GM12878 (cell line): ENCODE results near the gene POTEF. TPM values are rescaled to one million over a fixed set of nuclear protein-coding genes. Genes with fewer than 3 reads are reported as not detected.
"Not testable (repeated sequence)": the region's sequence is repeated elsewhere in the genome, so short reads cannot be mapped to it uniquely, and the experiment has no call there.

Source experiments
- ATAC-seq: fragments of 200-7000 bp; cut with Tn5 transposase; 3 replicates; pipeline ENCODE4 v1.9.1; 2020; ENCODE audit warnings: mild to moderate bottlenecking, moderate library complexity
- BruUV-seq: library from RNA; stranded (reverse); fragments of 400-500 nt; replicated peaks from 2 replicates; lab custom pipeline; 2021; lab: Mats Ljungman, UMichigan
- CTCF ChIA-PET: fragments of 300-600 bp; sonication (Branson Sonifier 250); formaldehyde crosslinking; extraction: SDS; loops from one replicate; lab custom pipeline; 2021; ENCODE audit warnings: inconsistent platforms; lab: Yijun Ruan, JAX
- POLR2A ChIA-PET: fragments of 350-600 bp; formaldehyde crosslinking; extraction: SDS; loops from one replicate; lab custom pipeline; 2021; ENCODE audit warnings: inconsistent platforms; lab: Charles Lee
- RAD21 ChIA-PET: fragments of 300-600 bp; sonication (Branson Sonifier 250); formaldehyde crosslinking; loops from one replicate; lab custom pipeline; 2023; ENCODE audit warnings: antibody characterized with exemption; ENCODE audit not compliant: unreplicated experiment; lab: Charles Lee
- SMC1A ChIA-PET: fragments of 300-600 bp; sonication (Branson Sonifier 250); formaldehyde crosslinking; loops from one replicate; lab custom pipeline; 2023; ENCODE audit not compliant: unreplicated experiment, uncharacterized antibody; lab: Charles Lee
- DNase-seq: peaks from one replicate; pipeline ENCODE4 v3.0.0-alpha.2; 2011; ENCODE audit warnings: low read depth, low spot score
- FAIRE-seq: peaks from 3 replicates; lab custom pipeline; 2011; peaks lifted over from hg19 to GRCh38; lab: Jason Lieb, UNC
- H2AFZ ChIP-seq: 2 replicates; pipeline ENCODE4 v1.6.0; 2011; ENCODE audit warnings: low read depth, low read length, control low read depth; ENCODE audit not compliant: control insufficient read depth
- H3K27ac ChIP-seq: 2 replicates; pipeline ENCODE4 v1.5.1; 2011; ENCODE audit warnings: control low read depth; ENCODE audit not compliant: control insufficient read depth, insufficient read depth
- H3K27me3 ChIP-seq, 2 experiments: replicated peaks in 1 of 2; 2 replicates each; pipeline versions ENCODE4 v1.6.0 to v1.6.1; 2011; ENCODE audit warnings: low read length in 1 of 2; ENCODE audit not compliant: control insufficient read depth in 2 of 2, insufficient read depth in 2 of 2
- H3K36me3 ChIP-seq, 2 experiments: 2 replicates each; pipeline ENCODE4 v1.5.1; 2011; ENCODE audit warnings: low read length in 1 of 2; ENCODE audit not compliant: control insufficient read depth in 2 of 2, insufficient read depth in 2 of 2
- H3K4me1 ChIP-seq: 2 replicates; pipeline ENCODE4 v1.6.1; 2011; ENCODE audit warnings: mild to moderate bottlenecking, low read length, moderate library complexity, mixed read lengths; ENCODE audit not compliant: control insufficient read depth, insufficient read depth
- H3K4me2 ChIP-seq: 2 replicates; pipeline ENCODE4 v1.6.0; 2011; ENCODE audit warnings: control low read depth; ENCODE audit not compliant: control insufficient read depth, insufficient read depth
- H3K4me3 ChIP-seq: fragments of 200-600 bp; sonication (generic); 2 replicates; pipeline ENCODE4 v1.5.1; 2016
- H3K79me2 ChIP-seq: 2 replicates; pipeline ENCODE4 v1.6.0; 2011; ENCODE audit warnings: low read length; ENCODE audit not compliant: control insufficient read depth, insufficient read depth
- H3K9ac ChIP-seq: 2 replicates; pipeline ENCODE4 v1.8.0; 2011; ENCODE audit warnings: low read length, control low read depth, mixed read lengths; ENCODE audit not compliant: control insufficient read depth, insufficient read depth
- H3K9me3 ChIP-seq: replicated peaks from 3 replicates; pipeline ENCODE4 v1.5.1; 2011; ENCODE audit warnings: mild to moderate bottlenecking, low read length; ENCODE audit not compliant: control insufficient read depth, insufficient read depth
- H4K20me1 ChIP-seq: 2 replicates; pipeline ENCODE4 v1.6.0; 2011; ENCODE audit not compliant: control insufficient read depth, insufficient read depth
- WGBS: methylation state at CpG from one replicate; pipeline ENCODE4 v1.1.6; 2016; ENCODE audit warnings: low lambda C conversion rate; ENCODE audit not compliant: insufficient replicate concordance, insufficient coverage; ENCODE audit errors: missing lambda C conversion rate; 5-methylcytosine and 5-hydroxymethylcytosine counted together
- in situ Hi-C: fragments of 300-500 bp; cut with MboI; formaldehyde crosslinking; loops from 9 replicates; pipeline ENCODE4 v1.14.3; 2018; ENCODE audit warnings: mixed read lengths
- intact Hi-C: fragments of 100-400 bp; cut with micrococcal nuclease; formaldehyde crosslinking; loops from one replicate; pipeline ENCODE4 v1.14.2; 2022; ENCODE audit not compliant: unreplicated experiment
- polyA plus RNA-seq, 11 experiments: library from polyadenylated mRNA; depleted of rRNA in 4 of 11; unstranded in 6 of 11; stranded (reverse) in 5 of 11; fragments of >200 nt; fragmentation: Nextera tagmentation in 4 of 11; fragmentation: Illumina TruSeq in 1 of 11; extraction: Ambion mirVana in 4 of 11; extraction: Trizol in 1 of 11; gene quantifications; 1 replicate in 1 of 11; 2 replicates in 10 of 11; pipeline versions ENCODE4 v1.2.1 to v1.2.3, GENCODE V29; 2011 to 2016; ENCODE audit warnings: inconsistent platforms in 2 of 11, missing spikeins in 2 of 11, low read depth in 1 of 11
- total RNA-seq, 4 experiments: library from RNA; depleted of rRNA in 3 of 4; stranded (reverse); fragments of >200 nt in 3 of 4; fragmentation: Illumina TruSeq in 1 of 4; extraction: Trizol in 1 of 4; gene quantifications; 2 replicates each; pipeline versions ENCODE4 v1.2.1 to v1.2.3, GENCODE V29; 2013 to 2021

POTEF gene
- total and polyA plus RNA-seq, 10 of the 15 experiments (the other 5 are each of a cell fraction or from before 2014, with no cell fraction given), result 0.03 TPM; not detected in 9

DNA sequence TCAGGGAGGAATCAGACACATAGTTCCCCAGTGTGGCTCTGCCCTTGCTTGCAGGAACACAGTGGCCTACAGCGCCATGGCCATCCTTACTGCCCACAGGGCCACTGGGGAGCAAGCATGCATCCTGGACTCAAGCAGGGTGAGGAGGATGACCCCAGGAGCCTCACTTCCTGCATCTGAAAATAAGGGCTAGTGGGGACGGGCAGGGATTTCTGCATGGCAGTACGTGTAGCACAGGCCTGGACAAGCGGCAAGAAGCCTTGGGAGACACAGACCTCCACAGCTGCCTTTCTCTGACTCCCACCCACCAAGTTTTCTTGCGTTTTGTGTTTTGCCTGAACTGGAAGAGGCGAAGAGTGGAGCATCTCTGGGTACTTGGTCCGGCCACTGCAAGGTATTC lies 33.5 kb upstream of the POTEF start:
- H3K36me3 ChIP-seq, result peaks cover 7 to 13% of the 10 kb centered on the region in 2 experiments; a peak in 3 of 4 replicates
- FAIRE-seq, result not testable (repeated sequence)

DNA sequence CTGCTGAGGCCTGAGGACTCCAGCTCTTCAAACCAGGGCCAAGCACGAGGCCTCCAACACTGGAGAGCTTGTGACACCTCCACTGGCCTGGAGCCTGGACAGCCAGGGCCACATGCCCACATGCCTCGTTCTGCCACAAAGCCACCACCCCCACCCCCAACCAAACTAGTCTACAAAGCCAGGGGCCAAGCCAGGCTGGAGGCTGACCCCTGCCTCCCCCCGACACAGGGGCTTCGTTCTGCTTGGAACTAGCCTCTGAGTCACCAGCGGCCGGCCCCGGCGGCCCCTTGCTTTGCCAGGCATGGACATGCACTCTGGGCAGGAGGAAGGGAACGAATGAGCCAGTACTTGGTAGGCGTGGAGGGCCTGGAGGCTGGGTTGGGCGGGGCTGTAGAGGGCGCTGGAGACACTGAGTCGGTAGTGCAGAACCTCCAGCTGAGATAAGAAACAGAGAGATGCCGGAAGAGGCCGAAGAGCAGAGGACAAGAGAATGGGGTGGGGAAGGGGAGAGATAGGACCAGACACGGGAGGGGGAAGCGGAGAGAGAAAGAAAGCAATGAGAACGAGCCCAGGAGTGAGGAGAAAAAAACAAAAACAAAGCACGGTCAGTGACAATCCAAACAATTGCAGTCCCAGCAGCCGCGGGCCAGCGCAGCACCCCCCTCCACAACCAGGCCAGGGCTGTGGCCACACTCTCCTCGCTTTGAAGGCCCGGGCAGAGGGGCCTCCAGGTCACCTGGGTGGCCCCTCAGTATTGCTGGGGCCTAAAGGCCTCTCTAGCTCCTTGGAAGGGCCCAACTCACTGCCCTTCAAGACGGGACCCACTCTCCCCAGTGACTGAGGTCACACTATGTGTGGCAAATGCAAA lies 32.0 kb upstream of the POTEF start:
- H3K9me3 ChIP-seq, H3K4me3 ChIP-seq, SMC1A ChIA-PET, H4K20me1 ChIP-seq, H3K79me2 ChIP-seq, H3K27ac ChIP-seq, BruUV-seq, intact Hi-C loops, POLR2A ChIA-PET, DNase-seq, RAD21 ChIA-PET, FAIRE-seq, H3K27me3 ChIP-seq, in situ Hi-C loops, H2AFZ ChIP-seq, CTCF ChIA-PET, ATAC-seq, H3K9ac ChIP-seq, H3K4me2 ChIP-seq: not testable (repeated sequence)
- 78% methylated on average over 22 of the region's 25 CpGs for whole genome bisulfite sequencing
- Histone ChIP-seq H3K36me3 (peaks cover 5 to 14% of the 10 kb centered on the region in 2 experiments; a peak in 3 of 4 replicates), H3K4me1 (peaks cover 18% of the 10 kb centered on the region)

More for the DNA sequence above, 33.5 kb upstream of the POTEF start:
- intact Hi-C loops, POLR2A ChIA-PET, H3K27ac ChIP-seq, SMC1A ChIA-PET, RAD21 ChIA-PET, BruUV-seq, in situ Hi-C loops, H2AFZ ChIP-seq, H3K79me2 ChIP-seq, H3K9me3 ChIP-seq, H3K4me2 ChIP-seq, H3K9ac ChIP-seq, H3K4me3 ChIP-seq, ATAC-seq, DNase-seq, CTCF ChIA-PET, H3K27me3 ChIP-seq, H4K20me1 ChIP-seq: not testable (repeated sequence)
- WGBS, result 85% methylated on average over 6 of the region's 7 CpGs
- H3K4me1 ChIP-seq, result peaks cover 14% of the 10 kb centered on the region
